ENCODE data around the gene LETM1.

GRCh38 chr4:1765409-1766072 is 90.4 kb downstream of the LETM1 start:
- TF ChIP-seq, protein P1, sequence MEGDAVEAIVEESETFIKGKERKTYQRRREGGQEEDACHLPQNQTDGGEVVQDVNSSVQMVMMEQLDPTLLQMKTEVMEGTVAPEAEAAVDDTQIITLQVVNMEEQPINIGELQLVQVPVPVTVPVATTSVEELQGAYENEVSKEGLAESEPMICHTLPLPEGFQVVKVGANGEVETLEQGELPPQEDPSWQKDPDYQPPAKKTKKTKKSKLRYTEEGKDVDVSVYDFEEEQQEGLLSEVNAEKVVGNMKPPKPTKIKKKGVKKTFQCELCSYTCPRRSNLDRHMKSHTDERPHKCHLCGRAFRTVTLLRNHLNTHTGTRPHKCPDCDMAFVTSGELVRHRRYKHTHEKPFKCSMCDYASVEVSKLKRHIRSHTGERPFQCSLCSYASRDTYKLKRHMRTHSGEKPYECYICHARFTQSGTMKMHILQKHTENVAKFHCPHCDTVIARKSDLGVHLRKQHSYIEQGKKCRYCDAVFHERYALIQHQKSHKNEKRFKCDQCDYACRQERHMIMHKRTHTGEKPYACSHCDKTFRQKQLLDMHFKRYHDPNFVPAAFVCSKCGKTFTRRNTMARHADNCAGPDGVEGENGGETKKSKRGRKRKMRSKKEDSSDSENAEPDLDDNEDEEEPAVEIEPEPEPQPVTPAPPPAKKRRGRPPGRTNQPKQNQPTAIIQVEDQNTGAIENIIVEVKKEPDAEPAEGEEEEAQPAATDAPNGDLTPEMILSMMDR (conservative IDR thresholded peaks at IDR 0.05; ENCODE audit: low read depth, low read length), result no peak
- TF ChIP-seq EZH2 (IDR thresholded peaks at IDR 0.05; ENCODE audit: low read length, unreplicated experiment), result no peak
- no peak for TF ChIP-seq EZH2phosphoT487 (IDR thresholded peaks at IDR 0.05; ENCODE audit: borderline replicate concordance, low read length)
